Measurements from ENCODE around the gene MKLN1. TPM values are rescaled to one million over a fixed set of nuclear protein-coding genes. Genes with fewer than 3 reads are reported as not detected.
A peak's percentile ranks its signal among the peaks of the same experiment; 100 is the strongest.

The MKLN1 gene
- polyA plus RNA-seq, 1 donor from 2014 or later, result 15.9 TPM

GRCh38 chr7:131328377-131329175 lies 900 bp downstream of the MKLN1 start:
- peak overlapping the region; percentile 93 for H3K27ac ChIP-seq (ENCODE audit: low read length)

GRCh38 chr7:131329176-131329570 lies 1.5 kb downstream of the MKLN1 start:
- TF ChIP-seq EP300 (conservative IDR thresholded peaks at IDR 0.05; ENCODE audit: poor library complexity, severe bottlenecking) (no peak), MXI1 (conservative IDR thresholded peaks at IDR 0.05; ENCODE audit: poor library complexity, severe bottlenecking) (no peak), RAD21 (conservative IDR thresholded peaks at IDR 0.05) (no peak)
- Histone ChIP-seq H3F3A (ENCODE audit: insufficient read depth, low read length, poor library complexity, severe bottlenecking) (no peaks in the 10 kb centered on the region), H3K27ac (ENCODE audit: low read length) (no peak overlapping the region), H3K4me3 (ENCODE audit: low read length) (peak overlapping the region; percentile 95), H3K4me2 (ENCODE audit: low read length) (peak overlapping the region; percentile 85), H3K36me3 (ENCODE audit: insufficient read depth, low read length) (no peaks in the 10 kb centered on the region), H3K9ac (ENCODE audit: low read length) (peak overlapping the region; percentile 95), H4K20me1 (ENCODE audit: insufficient read depth) (no peaks in the 10 kb centered on the region), H3K27me3 (ENCODE audit: insufficient read depth, low read depth, low read length) (no peaks in the 10 kb centered on the region), H3K9me2 (ENCODE audit: insufficient read depth, low read length) (no peaks in the 10 kb centered on the region), H2AFZ (ENCODE audit: low read depth, low read length) (no peak overlapping the region), H3K79me2 (replicated peaks; ENCODE audit: insufficient read depth, low read length) (peaks cover 62% of the 10 kb centered on the region), H3K9me3 (ENCODE audit: low read length) (no peaks in the 10 kb centered on the region)

More at GRCh38 chr7:131328377-131329175, 900 bp downstream of the MKLN1 start:
- Histone ChIP-seq H3K9ac (ENCODE audit: low read length) (peak overlapping the region; percentile 95), H2AFZ (ENCODE audit: low read depth, low read length) (peak overlapping the region; percentile 86), H3K9me2 (ENCODE audit: insufficient read depth, low read length) (no peaks in the 10 kb centered on the region), H3F3A (ENCODE audit: insufficient read depth, low read length, poor library complexity, severe bottlenecking) (no peaks in the 10 kb centered on the region), H3K27me3 (ENCODE audit: insufficient read depth, low read depth, low read length) (no peaks in the 10 kb centered on the region), H3K4me2 (ENCODE audit: low read length) (peak overlapping the region; percentile 85), H3K36me3 (ENCODE audit: insufficient read depth, low read length) (no peaks in the 10 kb centered on the region), H4K20me1 (ENCODE audit: insufficient read depth) (no peaks in the 10 kb centered on the region), H3K4me3 (ENCODE audit: low read length) (peak overlapping the region; percentile 95), H3K9me3 (ENCODE audit: low read length) (no peaks in the 10 kb centered on the region), H3K79me2 (replicated peaks; ENCODE audit: insufficient read depth, low read length) (peaks cover 56% of the 10 kb centered on the region)
- TF ChIP-seq POLR2AphosphoS5 (IDR thresholded peaks at IDR 0.05) (no peak), CTCF (IDR thresholded peaks at IDR 0.05; ENCODE audit: poor library complexity, severe bottlenecking) (no peak), REST (IDR thresholded peaks at IDR 0.05; ENCODE audit: borderline replicate concordance) (no peak), EP300 (conservative IDR thresholded peaks at IDR 0.05; ENCODE audit: poor library complexity, severe bottlenecking) (no peak), SMC3 (conservative IDR thresholded peaks at IDR 0.05; ENCODE audit: poor library complexity) (no peak), MXI1 (conservative IDR thresholded peaks at IDR 0.05; ENCODE audit: poor library complexity, severe bottlenecking) (no peak), TAF1 (IDR thresholded peaks at IDR 0.05; ENCODE audit: low read depth) (no peak)
